ENCODE data around the gene TSBP1.
A peak's percentile ranks its signal among the peaks of the same experiment; 100 is the strongest.
"Not testable (repeated sequence)": the region's sequence is repeated elsewhere in the genome, so short reads cannot be mapped to it uniquely, and the experiment has no call there.

TSBP1 gene

GRCh38 chr6:32371229-32371628 lies 474 bp downstream of the TSBP1 start:
- no peak for DNase-seq

- DNase-seq = no peak
These were observed 1.2 kb downstream of the TSBP1 start for GRCh38 chr6:32370505-32370904.

DNA sequence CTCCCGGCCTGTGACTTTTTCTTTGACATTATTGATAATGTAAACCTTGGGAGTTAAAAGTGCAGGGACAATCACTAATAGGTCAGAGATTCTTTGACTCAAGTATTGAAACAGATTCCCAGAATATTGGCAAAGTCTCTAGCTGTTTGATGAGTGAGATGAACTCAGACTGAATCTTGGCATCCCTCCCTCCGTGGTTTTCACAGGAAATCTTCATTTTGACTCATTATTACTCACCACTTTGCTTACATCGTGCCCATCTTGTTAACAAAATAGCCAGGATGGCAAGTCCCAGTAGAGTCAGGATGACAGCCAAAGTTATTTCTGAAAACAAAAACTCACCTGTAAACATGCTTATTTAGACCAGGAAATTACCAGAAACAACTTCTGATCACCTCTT lies 2.0 kb downstream of the TSBP1 start:
- peak in 1 of 2 experiments; percentile 10 for DNase-seq

- no peak for DNase-seq
These were observed 4.1 kb downstream of the TSBP1 start for GRCh38 chr6:32367644-32368043.

- DNase-seq = not testable (repeated sequence)
These were observed 12.5 kb downstream of the TSBP1 start for GRCh38 chr6:32359225-32359624.

- not testable (repeated sequence) for DNase-seq
These were observed 13.2 kb downstream of the TSBP1 start for GRCh38 chr6:32358548-32358947.

DNA sequence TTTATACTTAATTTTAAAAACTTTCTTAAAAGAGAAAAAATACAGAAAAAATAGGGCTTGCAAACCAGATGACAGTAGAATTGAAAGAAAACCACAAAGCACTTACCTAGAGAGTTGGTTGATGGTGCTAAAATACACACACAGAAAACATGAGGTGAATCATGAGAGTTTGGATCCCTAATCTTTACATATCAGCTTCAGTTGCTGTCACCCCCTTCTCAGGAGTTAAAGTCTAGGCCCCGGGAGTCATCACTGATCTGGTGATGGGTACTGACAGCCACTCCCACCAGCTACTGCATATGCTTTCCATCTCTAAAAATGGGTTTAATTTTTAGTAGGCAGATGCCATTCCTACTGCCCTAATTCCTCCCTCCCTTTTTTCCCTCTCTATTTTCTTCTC lies 16.7 kb downstream of the TSBP1 start:
- DNase-seq = no peak

- DNase-seq = no peak
These were observed 18.4 kb downstream of the TSBP1 start for GRCh38 chr6:32353348-32353747.

DNA sequence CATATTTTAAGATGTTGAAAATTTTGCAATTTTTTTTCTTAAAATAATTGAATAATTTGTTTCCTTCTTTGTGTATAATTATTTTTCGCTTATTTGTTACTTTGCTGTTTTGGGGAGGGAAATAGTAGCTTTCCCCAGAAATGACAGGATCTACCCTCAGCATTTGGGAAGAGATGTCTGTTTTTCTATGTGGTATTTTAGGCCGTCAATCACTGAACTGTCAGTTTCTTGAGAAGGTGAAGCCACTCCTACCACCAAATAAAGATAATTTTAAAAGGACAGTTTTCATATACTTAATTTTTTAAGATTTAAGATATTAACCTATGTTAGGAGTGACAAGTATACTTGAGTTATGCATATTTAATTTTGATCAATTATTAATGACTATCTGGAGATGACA lies 31.5 kb downstream of the TSBP1 start:
- DNase-seq = no peak

- no peak for DNase-seq
These were observed 34.4 kb downstream of the TSBP1 start for GRCh38 chr6:32337186-32337805.

DNA sequence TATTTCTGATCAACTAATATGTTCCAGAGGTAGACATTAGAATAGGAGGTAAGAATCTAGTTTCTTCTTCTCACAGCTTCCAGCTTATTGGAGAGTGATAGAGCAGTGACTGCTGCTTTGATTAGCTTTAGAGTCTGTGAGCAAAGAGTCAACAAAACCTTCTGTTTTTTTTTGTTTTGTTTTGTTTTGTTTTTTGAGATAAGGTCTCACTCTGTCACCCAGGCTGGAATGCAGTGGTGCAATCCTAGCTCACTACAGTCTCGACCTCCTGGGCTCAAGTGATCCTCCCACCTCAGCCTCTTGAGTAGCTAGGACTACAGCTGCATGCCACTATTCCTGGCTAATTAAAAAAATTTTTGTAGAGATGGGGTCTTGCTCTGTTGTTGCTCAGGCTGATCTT lies 39.3 kb downstream of the TSBP1 start:
- DNase-seq = no peak

GRCh38 chr6:32329141-32329540 lies 42.6 kb downstream of the TSBP1 start:
- DNase-seq = no peak

- no peak for DNase-seq
These were observed 44.6 kb downstream of the TSBP1 start for GRCh38 chr6:32327103-32327502.

- DNase-seq = no peak
These were observed 53.2 kb downstream of the TSBP1 start for GRCh38 chr6:32318501-32318900.

- no peak for DNase-seq
These were observed 54.2 kb downstream of the TSBP1 start for GRCh38 chr6:32317541-32317940.

GRCh38 chr6:32313964-32314363 lies 57.7 kb downstream of the TSBP1 start:
- no peak for DNase-seq

GRCh38 chr6:32298632-32299336 lies 72.9 kb downstream of the TSBP1 start:
- no peak for DNase-seq

DNA sequence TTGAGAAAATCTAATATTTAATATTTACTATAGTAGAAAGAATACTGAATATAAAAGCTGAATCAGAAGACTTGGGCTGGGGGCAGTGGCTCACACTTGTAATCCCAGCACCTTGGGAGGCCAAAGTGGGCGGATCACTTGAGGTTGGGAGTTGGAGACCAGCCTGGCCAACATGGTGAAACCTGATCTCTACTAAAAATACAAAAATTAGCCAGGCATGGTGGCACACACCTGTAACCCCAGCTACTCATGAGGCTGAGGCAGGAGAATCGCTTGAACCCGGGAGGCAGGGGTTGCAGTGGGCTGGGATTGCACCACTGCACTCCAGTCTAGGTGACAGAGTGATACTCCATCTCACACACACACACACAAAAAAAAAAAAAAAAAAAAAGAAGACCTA lies 76.7 kb downstream of the TSBP1 start:
- DNase-seq = not testable (repeated sequence)

DNA sequence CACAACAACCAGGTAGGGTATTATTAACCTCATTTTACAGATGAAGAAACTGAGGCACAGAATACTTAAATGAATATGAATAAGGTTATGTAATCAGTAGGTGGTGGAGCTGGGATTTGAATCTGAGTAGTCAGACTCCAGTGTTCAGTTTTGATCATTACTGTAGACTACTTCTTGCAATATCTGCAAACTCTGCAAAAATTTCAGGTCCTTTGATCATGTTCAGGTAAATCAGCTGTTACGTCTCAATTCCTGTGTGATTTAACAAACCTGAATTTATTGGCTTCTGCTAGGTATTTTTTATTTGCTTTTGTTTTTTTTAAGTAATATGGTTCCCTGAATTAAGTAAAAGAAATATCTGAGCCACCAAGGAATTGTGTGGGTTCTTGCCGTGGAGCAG lies 77.1 kb downstream of the TSBP1 start:
- no peak for DNase-seq

- DNase-seq = no peak
These were observed 78.0 kb downstream of the TSBP1 start for GRCh38 chr6:32293695-32294094.

DNA sequence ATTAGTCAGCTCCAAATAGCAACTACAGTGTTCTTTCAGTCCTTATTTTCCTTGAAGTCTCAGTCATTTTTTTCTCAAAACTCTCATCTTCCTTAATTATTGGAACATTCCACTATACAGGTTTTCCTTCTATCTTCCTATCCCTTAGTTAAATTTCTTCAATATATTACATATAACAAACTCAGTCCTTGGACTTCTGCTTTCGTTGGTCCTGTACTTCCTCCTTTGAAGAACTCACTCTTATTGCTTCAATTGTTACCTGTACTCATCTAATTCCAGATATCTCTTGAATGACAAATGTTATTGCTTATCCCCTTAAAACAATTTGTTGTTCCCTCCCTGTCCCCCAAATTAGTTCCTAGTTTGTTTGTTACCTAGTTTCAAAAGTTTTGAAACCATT lies 80.2 kb downstream of the TSBP1 start:
- DNase-seq = no peak

DNA sequence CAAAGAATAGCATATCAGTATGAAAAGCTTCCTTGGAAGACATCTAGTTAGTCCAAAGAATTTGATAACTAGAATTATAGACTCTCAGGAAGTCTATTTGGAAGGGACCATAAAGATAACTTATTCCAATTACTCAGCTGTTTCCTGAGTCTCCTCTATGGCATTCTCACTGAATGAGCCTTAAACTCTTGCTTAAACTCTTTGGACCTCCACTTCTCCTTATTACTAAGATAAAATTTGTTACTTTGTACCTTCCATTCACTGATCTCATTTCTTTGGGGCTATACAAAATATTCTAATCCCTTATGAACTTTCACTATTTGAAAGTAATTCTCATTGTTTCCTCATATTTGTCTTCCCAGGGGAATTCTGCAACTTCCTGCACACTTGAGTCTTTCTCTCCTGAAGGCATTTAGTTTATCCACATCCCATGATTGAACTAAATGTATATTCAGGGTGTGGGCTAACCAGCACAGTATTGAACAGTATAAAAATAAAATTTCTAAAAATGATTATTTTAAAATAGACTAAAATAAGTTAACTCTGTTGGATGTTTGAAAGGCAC lies 80.7 kb downstream of the TSBP1 start:
- no peak for DNase-seq

GRCh38 chr6:32288426-32288825 lies 83.3 kb downstream of the TSBP1 start:
- no peak for DNase-seq

- DNase-seq = not testable (repeated sequence)
These were observed 97.7 kb downstream of the TSBP1 start for GRCh38 chr6:32273801-32274577.
